DND-41 (cell line): ENCODE measurements around the gene MTHFS.

Experiments used
- ATAC-seq: fragments of 200-7000 bp; cut with Tn5 transposase; 3 replicates; pipeline ENCODE4 v1.9.1; 2021; ENCODE audit warnings: low read depth; ENCODE audit not compliant: insufficient read depth
- DNase-seq: peaks from one replicate; pipeline ENCODE4 v3.0.0-alpha.2; 2020
- H2AFZ ChIP-seq: 2 replicates; pipeline ENCODE4 v1.6.0; 2012; ENCODE audit warnings: low read depth, low read length
- H3K27ac ChIP-seq: 2 replicates; pipeline ENCODE4 v1.5.1; 2012; ENCODE audit warnings: low read length, inconsistent platforms
- H3K27me3 ChIP-seq: fragments of 200-600 bp; sonication (generic); 2 replicates; pipeline ENCODE4 v1.6.0; 2012; ENCODE audit warnings: low read length, mild to moderate bottlenecking, inconsistent platforms; ENCODE audit not compliant: insufficient read depth, poor library complexity
- H3K36me3 ChIP-seq: 2 replicates; pipeline ENCODE4 v1.5.1; 2012; ENCODE audit warnings: low read length, inconsistent platforms; ENCODE audit not compliant: insufficient read depth
- H3K4me1 ChIP-seq: 2 replicates; pipeline ENCODE4 v1.5.1; 2012; ENCODE audit warnings: mild to moderate bottlenecking, low read length; ENCODE audit not compliant: insufficient read depth
- H3K4me2 ChIP-seq: 2 replicates; pipeline ENCODE4 v1.6.0; 2012; ENCODE audit warnings: mild to moderate bottlenecking, moderate library complexity, low read length, inconsistent platforms; ENCODE audit not compliant: insufficient read depth
- H3K4me3 ChIP-seq, 2 experiments: fragments of 200-600 bp in 1 of 2; shearing (Covaris generic) in 1 of 2; 2 replicates each; pipeline ENCODE4 v1.5.1; 2012 to 2016; ENCODE audit warnings: inconsistent platforms in 2 of 2, low read length in 2 of 2, mild to moderate bottlenecking in 2 of 2, low read depth in 1 of 2, moderate library complexity in 1 of 2
- H3K79me2 ChIP-seq: 2 replicates; pipeline ENCODE4 v1.6.0; 2012; ENCODE audit warnings: low read length, inconsistent platforms; ENCODE audit not compliant: insufficient read depth
- H3K9ac ChIP-seq: 2 replicates; pipeline ENCODE4 v1.6.0; 2012; ENCODE audit warnings: low read depth, mild to moderate bottlenecking, inconsistent platforms, low read length, moderate library complexity
- H3K9me3 ChIP-seq: 2 replicates; pipeline ENCODE4 v1.5.1; 2012; ENCODE audit warnings: low read length, moderate library complexity, mild to moderate bottlenecking, inconsistent platforms; ENCODE audit not compliant: insufficient read depth, severe bottlenecking
- H4K20me1 ChIP-seq: 2 replicates; pipeline ENCODE4 v1.6.0; 2012; ENCODE audit warnings: low read length; ENCODE audit not compliant: insufficient read depth
- EZH2 ChIP-seq: IDR thresholded peaks from 3 replicates; pipeline ENCODE4 v1.6.1; 2012; ENCODE audit warnings: borderline replicate concordance, low read depth, mild to moderate bottlenecking, moderate library complexity, low read length, inconsistent platforms; ENCODE audit not compliant: severe bottlenecking
- TF ChIP-seq, protein P1 (sequence below): IDR thresholded peaks from 2 replicates; pipeline ENCODE4 v1.5.1; 2012; ENCODE audit warnings: borderline replicate concordance, low read length, moderate library complexity, mild to moderate bottlenecking; ENCODE audit not compliant: poor library complexity, severe bottlenecking; ENCODE audit errors: extremely low read depth

Gene MTHFS

DNA sequence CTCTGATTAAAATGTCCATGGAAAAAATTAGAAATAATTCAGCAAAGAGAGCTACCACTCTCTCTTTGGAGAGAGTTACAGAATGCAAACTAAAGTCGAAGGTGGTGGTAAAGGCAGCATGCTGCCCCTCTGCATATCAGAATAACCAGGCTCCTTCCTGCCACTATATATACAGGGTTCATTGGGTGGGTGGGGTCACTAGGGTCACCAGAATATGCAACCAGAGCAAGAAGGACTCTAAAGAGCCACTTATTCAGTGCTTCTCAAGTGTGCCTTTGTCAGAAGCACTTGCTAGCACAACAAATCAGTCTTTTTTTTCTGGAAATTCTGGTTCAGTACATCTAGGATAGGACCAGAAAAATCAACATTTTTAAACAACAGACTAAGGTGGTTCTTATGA, 70.0 kb downstream of the MTHFS start:
- no peak for DNase-seq
- ATAC-seq: no peak
- Histone ChIP-seq H3K4me3 (no peak overlapping the region), H2AFZ (no peak overlapping the region), H3K4me2 (no peak overlapping the region), H3K9ac (no peak overlapping the region), H3K4me1 (no peaks in the 10 kb centered on the region), H3K9me3 (no peaks in the 10 kb centered on the region), H3K36me3 (no peaks in the 10 kb centered on the region), H3K79me2 (no peaks in the 10 kb centered on the region), H3K27ac (no peak overlapping the region), H4K20me1 (no peaks in the 10 kb centered on the region), H3K27me3 (no peaks in the 10 kb centered on the region)
- TF ChIP-seq, protein P1, sequence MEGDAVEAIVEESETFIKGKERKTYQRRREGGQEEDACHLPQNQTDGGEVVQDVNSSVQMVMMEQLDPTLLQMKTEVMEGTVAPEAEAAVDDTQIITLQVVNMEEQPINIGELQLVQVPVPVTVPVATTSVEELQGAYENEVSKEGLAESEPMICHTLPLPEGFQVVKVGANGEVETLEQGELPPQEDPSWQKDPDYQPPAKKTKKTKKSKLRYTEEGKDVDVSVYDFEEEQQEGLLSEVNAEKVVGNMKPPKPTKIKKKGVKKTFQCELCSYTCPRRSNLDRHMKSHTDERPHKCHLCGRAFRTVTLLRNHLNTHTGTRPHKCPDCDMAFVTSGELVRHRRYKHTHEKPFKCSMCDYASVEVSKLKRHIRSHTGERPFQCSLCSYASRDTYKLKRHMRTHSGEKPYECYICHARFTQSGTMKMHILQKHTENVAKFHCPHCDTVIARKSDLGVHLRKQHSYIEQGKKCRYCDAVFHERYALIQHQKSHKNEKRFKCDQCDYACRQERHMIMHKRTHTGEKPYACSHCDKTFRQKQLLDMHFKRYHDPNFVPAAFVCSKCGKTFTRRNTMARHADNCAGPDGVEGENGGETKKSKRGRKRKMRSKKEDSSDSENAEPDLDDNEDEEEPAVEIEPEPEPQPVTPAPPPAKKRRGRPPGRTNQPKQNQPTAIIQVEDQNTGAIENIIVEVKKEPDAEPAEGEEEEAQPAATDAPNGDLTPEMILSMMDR: no peak
- TF ChIP-seq EZH2: no peak

DNA sequence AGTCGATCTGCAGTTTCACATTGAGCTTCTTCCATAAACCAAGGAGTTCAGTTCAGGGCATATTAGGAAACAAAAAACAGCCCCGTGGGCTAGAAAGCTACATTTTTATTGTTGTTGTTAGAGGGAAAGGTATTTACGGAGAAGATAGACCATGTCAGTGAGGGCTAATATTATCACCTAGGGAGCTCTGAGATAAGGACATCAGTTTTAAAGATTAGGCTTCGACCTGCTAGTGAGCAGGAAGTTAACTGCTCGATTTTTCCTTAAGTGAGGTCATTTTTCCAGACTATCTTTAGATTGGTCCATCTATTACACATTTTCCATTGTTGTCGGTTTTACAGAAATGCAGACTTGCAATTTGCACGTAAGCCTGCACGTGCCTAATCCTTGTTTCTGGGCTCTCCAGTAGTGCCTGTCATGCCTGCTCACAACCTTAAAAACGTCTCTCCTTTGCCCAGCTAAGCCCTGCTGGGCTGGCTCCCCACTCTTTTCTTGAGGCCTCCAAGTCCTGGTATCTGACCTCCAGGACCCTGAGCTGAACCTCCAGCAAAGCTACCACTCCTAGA, 72.6 kb downstream of the MTHFS start:
- Histone ChIP-seq H3K27me3 (no peaks in the 10 kb centered on the region), H3K4me1 (no peaks in the 10 kb centered on the region), H3K79me2 (no peaks in the 10 kb centered on the region), H4K20me1 (no peaks in the 10 kb centered on the region), H3K27ac (no peak overlapping the region), H3K9ac (no peak overlapping the region), H3K4me2 (no peak overlapping the region), H3K9me3 (no peaks in the 10 kb centered on the region), H3K4me3 (no peak overlapping the region), H3K36me3 (no peaks in the 10 kb centered on the region), H2AFZ (no peak overlapping the region)
- ATAC-seq: no peak
- no peak for DNase-seq
- TF ChIP-seq EZH2: no peak
- TF ChIP-seq, protein P1: no peak

DNA sequence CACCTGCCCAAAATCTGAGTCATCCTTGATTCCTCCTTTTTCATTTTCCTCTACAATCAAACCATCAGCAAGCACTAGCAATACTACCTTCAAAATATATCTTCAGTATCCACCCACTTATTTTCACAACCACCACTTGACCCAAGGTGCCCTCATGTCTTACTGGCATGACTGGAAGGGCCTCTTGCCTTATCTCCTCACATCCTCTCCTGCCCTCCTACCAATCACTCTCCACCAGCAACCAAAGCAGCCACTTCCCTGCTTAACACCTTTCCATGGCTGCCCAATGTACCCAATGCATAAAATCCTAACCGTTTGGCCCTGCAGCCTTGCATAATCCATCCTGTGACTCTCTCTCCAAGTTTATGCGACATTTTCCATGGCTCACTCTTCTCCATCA, 76.0 kb downstream of the MTHFS start:
- H3K4me1 ChIP-seq: no peaks in the 10 kb centered on the region
- no peaks in the 10 kb centered on the region for H3K27me3 ChIP-seq
- ATAC-seq: no peak
- H3K4me3 ChIP-seq: no peak overlapping the region
- DNase-seq: no peak
- H4K20me1 ChIP-seq: no peaks in the 10 kb centered on the region
- TF ChIP-seq, protein P1: no peak
- TF ChIP-seq EZH2: no peak
- H3K27ac ChIP-seq: no peak overlapping the region
- H2AFZ ChIP-seq: no peak overlapping the region
- H3K4me2 ChIP-seq: no peak overlapping the region
- no peaks in the 10 kb centered on the region for H3K36me3 ChIP-seq
- H3K9ac ChIP-seq: no peak overlapping the region
- H3K9me3 ChIP-seq: no peaks in the 10 kb centered on the region
- H3K79me2 ChIP-seq: no peaks in the 10 kb centered on the region

DNA sequence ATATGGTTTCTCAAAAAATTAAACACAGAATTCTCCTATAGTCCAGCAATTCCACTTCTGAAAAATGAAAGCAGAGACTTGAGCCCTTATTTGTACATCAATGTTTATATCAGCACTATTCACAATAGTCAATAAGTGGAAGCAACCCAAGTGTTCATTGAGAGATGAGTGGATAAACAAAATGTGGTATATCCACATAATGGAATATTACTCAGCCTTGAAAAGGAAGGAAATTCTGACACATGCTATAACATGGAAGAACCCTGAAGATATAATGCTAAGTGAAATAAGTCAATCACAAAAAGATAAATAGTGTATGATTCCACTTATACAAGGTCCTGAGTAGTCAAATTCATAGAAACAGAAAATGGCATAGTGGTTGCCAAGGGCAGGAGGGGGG, 76.6 kb downstream of the MTHFS start:
- Histone ChIP-seq H3K4me2 (no peak overlapping the region), H3K79me2 (no peaks in the 10 kb centered on the region), H2AFZ (no peak overlapping the region), H3K9ac (no peak overlapping the region), H3K4me1 (no peaks in the 10 kb centered on the region), H3K4me3 (no peak overlapping the region), H3K27ac (no peak overlapping the region), H3K9me3 (no peaks in the 10 kb centered on the region), H4K20me1 (no peaks in the 10 kb centered on the region), H3K36me3 (no peaks in the 10 kb centered on the region), H3K27me3 (no peaks in the 10 kb centered on the region)
- DNase-seq: no peak
- TF ChIP-seq EZH2: no peak
- TF ChIP-seq, protein P1: no peak
- ATAC-seq: no peak
